MG63 (cell line): Measurements from ENCODE around the gene QTRT2. TPM values are rescaled to one million over a fixed set of nuclear protein-coding genes. Genes with fewer than 3 reads are reported as not detected.

Experiments
- DNase-seq: peaks from one replicate; pipeline ENCODE4 v3.0.0-alpha.2; 2020
- H3K27me3 ChIP-seq: fragments of 250-450 bp; sonication (Bioruptor Pico); 2 replicates; pipeline ENCODE4 v1.5.1; 2020; ENCODE audit warnings: mild to moderate bottlenecking, moderate library complexity
- H3K36me3 ChIP-seq: fragments of 250-450 bp; sonication (Bioruptor Pico); 2 replicates; pipeline ENCODE4 v1.5.1; 2020; ENCODE audit warnings: mild to moderate bottlenecking, moderate library complexity
- H3K4me3 ChIP-seq: fragments of 250-450 bp; sonication (Bioruptor Pico); 2 replicates; pipeline ENCODE4 v1.5.1; 2020; ENCODE audit warnings: mild to moderate bottlenecking, moderate library complexity
- H3K9me3 ChIP-seq: fragments of 250-450 bp; sonication (Bioruptor Pico); 2 replicates; pipeline ENCODE4 v1.5.1; 2020; ENCODE audit warnings: mild to moderate bottlenecking, moderate library complexity
- total RNA-seq: library from RNA; depleted of rRNA; stranded (reverse); fragments of >200 nt; shearing (Covaris generic); gene quantifications from 2 replicates; pipeline ENCODE4 v1.2.3, GENCODE V29; 2014; ENCODE audit warnings: low replicate concordance

Gene QTRT2
- total RNA-seq, 1 experiment from 2014 or later, result 21.8 TPM

GRCh38 chr3:114103858-114104257 lies 47.3 kb downstream of the QTRT2 start:
- Histone ChIP-seq H3K4me3 (no peak overlapping the region), H3K9me3 (no peaks in the 10 kb centered on the region), H3K36me3 (no peaks in the 10 kb centered on the region), H3K27me3 (no peaks in the 10 kb centered on the region; the same call in 1 of the 2 replicates)
- no peak for DNase-seq

GRCh38 chr3:114104414-114104813 lies 47.9 kb downstream of the QTRT2 start:
- DNase-seq, result no peak
- Histone ChIP-seq H3K9me3 (no peaks in the 10 kb centered on the region), H3K27me3 (no peaks in the 10 kb centered on the region; the same call in 1 of the 2 replicates), H3K36me3 (no peaks in the 10 kb centered on the region), H3K4me3 (no peak overlapping the region)

- Histone ChIP-seq H3K36me3 (no peaks in the 10 kb centered on the region), H3K9me3 (no peaks in the 10 kb centered on the region), H3K27me3 (no peaks in the 10 kb centered on the region; the same call in 1 of the 2 replicates), H3K4me3 (no peak overlapping the region)
- DNase-seq, result no peak
Observed at GRCh38 chr3:114108137-114108536, 51.6 kb downstream of the QTRT2 start.

- Histone ChIP-seq H3K27me3 (no peaks in the 10 kb centered on the region; the same call in 1 of the 2 replicates), H3K36me3 (no peaks in the 10 kb centered on the region), H3K9me3 (no peaks in the 10 kb centered on the region)
Observed at GRCh38 chr3:114110439-114110838, 53.9 kb downstream of the QTRT2 start.

GRCh38 chr3:114111060-114111770 lies 54.7 kb downstream of the QTRT2 start:
- H3K36me3 ChIP-seq, result no peaks in the 10 kb centered on the region
- H3K4me3 ChIP-seq, result no peak overlapping the region
- no peaks in the 10 kb centered on the region for H3K9me3 ChIP-seq
- no peaks in the 10 kb centered on the region; the same call in 1 of the 2 replicates for H3K27me3 ChIP-seq
- DNase-seq, result no peak

More at GRCh38 chr3:114110439-114110838, 53.9 kb downstream of the QTRT2 start:
- no peak overlapping the region for H3K4me3 ChIP-seq
- DNase-seq, result no peak

GRCh38 chr3:114112696-114113095 lies 56.2 kb downstream of the QTRT2 start:
- DNase-seq, result no peak
- H3K27me3 ChIP-seq, result no peaks in the 10 kb centered on the region; the same call in 1 of the 2 replicates
- H3K36me3 ChIP-seq, result no peaks in the 10 kb centered on the region
- no peaks in the 10 kb centered on the region for H3K9me3 ChIP-seq
- H3K4me3 ChIP-seq, result no peak overlapping the region

GRCh38 chr3:114114719-114115118 lies 58.2 kb downstream of the QTRT2 start:
- no peak for DNase-seq
- Histone ChIP-seq H3K27me3 (no peaks in the 10 kb centered on the region), H3K9me3 (no peaks in the 10 kb centered on the region), H3K36me3 (no peaks in the 10 kb centered on the region), H3K4me3 (no peak overlapping the region)

- DNase-seq, result no peak
- no peak overlapping the region for H3K4me3 ChIP-seq
- H3K9me3 ChIP-seq, result no peaks in the 10 kb centered on the region
Observed at GRCh38 chr3:114115143-114115542, 58.6 kb downstream of the QTRT2 start.

GRCh38 chr3:114119776-114120175 lies 63.2 kb downstream of the QTRT2 start:
- no peaks in the 10 kb centered on the region for H3K36me3 ChIP-seq
- no peaks in the 10 kb centered on the region for H3K27me3 ChIP-seq
- DNase-seq, result no peak
- no peaks in the 10 kb centered on the region for H3K9me3 ChIP-seq
- H3K4me3 ChIP-seq, result no peak overlapping the region

More at GRCh38 chr3:114115143-114115542, 58.6 kb downstream of the QTRT2 start:
- Histone ChIP-seq H3K27me3 (no peaks in the 10 kb centered on the region), H3K36me3 (no peaks in the 10 kb centered on the region)

GRCh38 chr3:114120211-114120610 lies 63.7 kb downstream of the QTRT2 start:
- DNase-seq, result no peak
- Histone ChIP-seq H3K9me3 (no peaks in the 10 kb centered on the region), H3K36me3 (no peaks in the 10 kb centered on the region), H3K27me3 (no peaks in the 10 kb centered on the region), H3K4me3 (no peak overlapping the region)

- no peaks in the 10 kb centered on the region for H3K9me3 ChIP-seq
- no peaks in the 10 kb centered on the region for H3K27me3 ChIP-seq
- DNase-seq, result peak; percentile 83
- no peak overlapping the region for H3K4me3 ChIP-seq
- no peaks in the 10 kb centered on the region for H3K36me3 ChIP-seq
Observed at GRCh38 chr3:114122027-114122709, 65.6 kb downstream of the QTRT2 start.

GRCh38 chr3:114126461-114126860 lies 69.9 kb downstream of the QTRT2 start:
- H3K4me3 ChIP-seq, result no peak overlapping the region
- H3K36me3 ChIP-seq, result no peaks in the 10 kb centered on the region
- no peaks in the 10 kb centered on the region for H3K9me3 ChIP-seq
- H3K27me3 ChIP-seq, result no peaks in the 10 kb centered on the region
- DNase-seq, result no peak

GRCh38 chr3:114127517-114127916 lies 71.0 kb downstream of the QTRT2 start:
- no peaks in the 10 kb centered on the region for H3K9me3 ChIP-seq
- H3K27me3 ChIP-seq, result no peaks in the 10 kb centered on the region
- H3K4me3 ChIP-seq, result no peak overlapping the region
- no peaks in the 10 kb centered on the region for H3K36me3 ChIP-seq
- DNase-seq, result no peak

- Histone ChIP-seq H3K9me3 (no peaks in the 10 kb centered on the region), H3K4me3 (no peak overlapping the region), H3K27me3 (no peaks in the 10 kb centered on the region), H3K36me3 (no peaks in the 10 kb centered on the region)
- no peak for DNase-seq
Observed at GRCh38 chr3:114128231-114128630, 71.7 kb downstream of the QTRT2 start.

GRCh38 chr3:114128826-114129225 lies 72.3 kb downstream of the QTRT2 start:
- DNase-seq, result peak; percentile 33
- Histone ChIP-seq H3K36me3 (no peaks in the 10 kb centered on the region), H3K27me3 (no peaks in the 10 kb centered on the region), H3K4me3 (no peak overlapping the region), H3K9me3 (no peaks in the 10 kb centered on the region)

- Histone ChIP-seq H3K4me3 (no peak overlapping the region), H3K27me3 (no peaks in the 10 kb centered on the region), H3K36me3 (no peaks in the 10 kb centered on the region), H3K9me3 (no peaks in the 10 kb centered on the region)
- DNase-seq, result no peak
Observed at GRCh38 chr3:114132500-114132899, 76.0 kb downstream of the QTRT2 start.

- H3K4me3 ChIP-seq, result no peak overlapping the region
- no peak for DNase-seq
- H3K36me3 ChIP-seq, result no peaks in the 10 kb centered on the region
- no peaks in the 10 kb centered on the region for H3K27me3 ChIP-seq
- no peaks in the 10 kb centered on the region for H3K9me3 ChIP-seq
Observed at GRCh38 chr3:114133947-114134346, 77.4 kb downstream of the QTRT2 start.
